SK-MEL-5 (cell line): ENCODE measurements around the gene ZNF296. TPM values are rescaled to one million over a fixed set of nuclear protein-coding genes. Genes with fewer than 3 reads are reported as not detected.
A peak's percentile ranks its signal among the peaks of the same experiment; 100 is the strongest.

Source experiments
- DNase-seq: peaks from one replicate; pipeline ENCODE4 v3.0.0-alpha.2; 2016; ENCODE audit warnings: low read depth, low spot score
- in situ Hi-C: cut with HindIII; loops from 2 replicates; pipeline ENCODE4 v1.10.0; 2016; ENCODE audit warnings: low sequenced_read_pairs, high pct_unique_total_duplicates, low pct_unique_long_range_greater_than_20kb
- total RNA-seq: library from RNA; depleted of rRNA; stranded (reverse); fragments of >200 nt; shearing (Covaris generic); gene quantifications from 2 replicates; pipeline ENCODE4 v1.2.3, GENCODE V29; 2014

Gene ZNF296
- total RNA-seq, 1 experiment from 2014 or later: 0.08 TPM

DNA sequence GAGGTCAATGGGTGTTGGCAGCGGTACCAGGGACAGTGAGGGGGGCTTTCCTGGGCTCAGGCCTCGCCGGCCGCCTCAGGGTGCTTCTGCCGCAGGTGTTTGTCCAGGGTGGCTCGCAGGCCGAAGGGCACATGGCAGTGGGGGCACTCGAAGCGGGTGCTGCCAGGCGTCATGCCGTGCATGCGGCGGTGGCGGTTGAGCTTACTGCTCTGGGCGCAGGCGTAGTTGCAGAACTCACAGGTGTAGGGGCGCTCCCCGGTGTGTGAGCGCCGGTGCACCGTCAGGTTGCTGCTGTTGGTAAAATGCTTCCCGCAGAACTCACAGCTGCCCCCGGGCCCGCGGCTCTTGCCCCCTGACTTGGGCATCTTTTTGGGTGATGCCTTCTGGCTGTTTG is 4.7 kb downstream of the ZNF296 start:
- in situ Hi-C loops: no loop called here
- DNase-seq: no peak

DNA sequence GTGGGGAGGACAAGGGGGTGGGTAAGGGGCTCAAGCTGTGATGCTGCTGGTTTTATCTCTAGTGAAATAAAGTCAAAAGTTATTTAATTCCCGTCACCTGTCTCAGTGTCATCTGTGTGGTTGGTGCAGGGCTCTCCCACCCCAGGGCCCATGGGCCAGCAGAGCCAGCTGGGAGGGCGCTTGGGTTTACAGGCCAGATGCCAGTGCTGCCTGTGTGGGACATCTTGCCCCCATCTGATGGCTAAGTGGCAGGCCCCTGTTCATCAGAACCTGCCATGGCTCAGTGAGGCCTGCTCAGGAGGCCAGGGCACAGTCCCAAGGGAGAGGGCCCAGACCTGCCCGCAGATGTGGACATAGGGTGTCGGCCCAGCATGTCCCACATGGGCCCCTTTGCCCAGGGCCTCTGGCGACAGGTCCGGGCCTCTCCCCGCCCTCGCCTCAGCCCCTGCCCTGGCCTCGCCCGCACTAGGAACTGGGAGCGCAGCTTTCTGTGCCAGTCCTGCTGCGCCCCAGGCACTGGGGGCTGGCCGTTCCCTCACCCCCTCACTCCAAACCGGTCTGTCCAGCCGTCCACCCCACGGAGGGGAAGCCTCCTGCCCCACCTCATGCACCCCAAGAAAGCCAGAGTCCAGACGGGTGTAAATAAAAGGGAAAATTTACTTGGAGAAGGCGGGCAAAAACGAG is 5.3 kb downstream of the ZNF296 start:
- no peak for DNase-seq
- in situ Hi-C loops: no loop called here

DNA sequence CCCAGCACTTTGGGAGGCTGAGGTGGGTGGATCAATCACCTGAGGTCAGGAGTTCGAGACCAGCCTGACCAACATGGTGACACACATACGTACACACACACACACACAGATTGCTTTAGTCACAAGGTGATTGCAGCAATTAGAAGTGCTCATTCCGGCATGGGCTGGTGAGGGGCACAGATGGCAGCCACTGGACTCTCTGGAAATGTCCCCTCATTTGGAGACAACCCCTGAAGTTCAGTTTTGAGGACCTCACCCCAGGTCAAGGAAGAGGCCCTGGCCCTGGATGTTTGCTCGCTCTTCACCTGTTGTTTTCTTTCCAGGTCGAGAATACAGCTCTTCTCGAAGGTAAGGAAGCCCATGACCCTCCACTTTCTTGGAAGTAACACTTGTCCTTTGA is 6.1 kb downstream of the ZNF296 start:
- DNase-seq: no peak
- in situ Hi-C loops: no loop called here

DNA sequence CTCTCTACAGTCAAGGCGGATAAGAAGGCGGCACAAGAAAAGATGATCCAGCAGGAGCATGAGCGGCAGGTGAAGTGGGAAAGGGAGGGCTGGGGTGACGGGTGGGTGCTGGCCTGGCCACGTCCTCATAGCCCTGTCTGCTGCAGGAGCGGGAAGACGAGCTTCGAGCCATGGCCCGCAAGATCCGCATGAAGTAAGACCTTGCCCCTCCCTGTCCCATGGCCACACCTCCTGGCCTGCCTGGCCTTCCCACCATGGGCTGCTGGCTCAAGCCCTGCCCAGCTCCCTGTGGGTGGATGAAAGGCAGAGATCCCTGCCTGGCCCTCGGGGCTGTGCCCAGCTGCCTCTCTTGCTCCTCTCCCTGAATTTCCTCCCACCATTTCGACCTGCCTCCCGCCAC is 7.2 kb downstream of the ZNF296 start:
- peak; percentile 52 for DNase-seq

DNA sequence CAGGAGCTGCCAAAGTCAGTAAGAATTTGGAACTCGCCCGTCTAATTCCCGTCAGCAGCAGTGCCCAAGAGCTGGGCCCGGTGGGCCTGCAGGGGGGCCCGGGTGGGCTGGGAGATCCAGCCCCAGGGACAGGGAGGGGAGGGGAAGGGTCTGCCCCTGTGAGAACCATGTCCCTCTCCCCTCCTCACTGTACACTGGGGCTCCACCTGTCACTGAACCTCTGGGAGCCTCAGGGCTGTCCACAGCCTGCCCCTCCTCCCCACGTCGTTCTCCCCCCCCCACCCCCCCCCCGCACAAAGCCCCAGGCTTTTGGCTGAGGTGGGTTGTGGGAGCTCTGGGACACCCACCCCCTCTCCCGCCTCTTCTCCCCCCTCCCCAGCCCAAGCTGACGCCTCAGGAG is 8.2 kb downstream of the ZNF296 start:
- in situ Hi-C loops: no loop called here
- DNase-seq: no peak

More for the DNA sequence above, 7.2 kb downstream of the ZNF296 start:
- in situ Hi-C loops: no loop called here

DNA sequence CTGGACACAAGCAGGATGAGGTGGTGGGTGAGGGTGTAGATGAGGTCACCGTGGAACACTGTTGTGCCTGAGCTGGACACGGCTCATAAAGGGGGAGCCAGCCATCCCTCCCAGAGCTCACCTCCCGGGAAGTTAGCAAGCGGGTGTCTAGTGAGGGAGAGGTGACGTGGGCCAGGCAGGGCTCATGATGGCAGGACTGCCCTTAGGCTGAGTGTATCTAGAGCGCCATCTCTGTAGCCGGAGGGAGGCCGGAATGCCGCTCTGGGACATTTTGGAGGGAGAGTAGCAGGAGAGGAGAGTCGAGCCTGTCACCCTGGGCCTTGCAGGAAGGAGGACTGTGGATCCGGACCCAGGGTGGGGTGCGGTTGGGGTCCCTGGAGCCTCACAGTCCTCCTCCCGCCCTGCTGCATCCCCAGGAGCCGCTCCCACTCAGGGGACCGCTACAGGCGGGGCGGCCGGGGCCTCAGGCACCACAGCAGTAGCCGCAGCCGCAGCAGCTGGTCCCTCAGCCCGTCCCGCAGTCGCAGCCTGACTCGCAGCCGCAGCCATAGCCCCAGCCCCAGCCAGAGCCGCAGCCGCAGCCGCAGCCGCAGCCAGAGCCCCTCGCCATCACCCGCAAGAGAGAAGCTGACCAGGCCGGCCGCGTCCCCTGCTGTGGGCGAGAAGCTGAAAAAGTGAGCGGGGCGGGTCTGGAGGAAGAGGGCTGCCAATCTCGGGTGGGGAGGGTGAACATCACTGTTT is 9.2 kb downstream of the ZNF296 start:
- in situ Hi-C loops: no loop called here
- no peak for DNase-seq

DNA sequence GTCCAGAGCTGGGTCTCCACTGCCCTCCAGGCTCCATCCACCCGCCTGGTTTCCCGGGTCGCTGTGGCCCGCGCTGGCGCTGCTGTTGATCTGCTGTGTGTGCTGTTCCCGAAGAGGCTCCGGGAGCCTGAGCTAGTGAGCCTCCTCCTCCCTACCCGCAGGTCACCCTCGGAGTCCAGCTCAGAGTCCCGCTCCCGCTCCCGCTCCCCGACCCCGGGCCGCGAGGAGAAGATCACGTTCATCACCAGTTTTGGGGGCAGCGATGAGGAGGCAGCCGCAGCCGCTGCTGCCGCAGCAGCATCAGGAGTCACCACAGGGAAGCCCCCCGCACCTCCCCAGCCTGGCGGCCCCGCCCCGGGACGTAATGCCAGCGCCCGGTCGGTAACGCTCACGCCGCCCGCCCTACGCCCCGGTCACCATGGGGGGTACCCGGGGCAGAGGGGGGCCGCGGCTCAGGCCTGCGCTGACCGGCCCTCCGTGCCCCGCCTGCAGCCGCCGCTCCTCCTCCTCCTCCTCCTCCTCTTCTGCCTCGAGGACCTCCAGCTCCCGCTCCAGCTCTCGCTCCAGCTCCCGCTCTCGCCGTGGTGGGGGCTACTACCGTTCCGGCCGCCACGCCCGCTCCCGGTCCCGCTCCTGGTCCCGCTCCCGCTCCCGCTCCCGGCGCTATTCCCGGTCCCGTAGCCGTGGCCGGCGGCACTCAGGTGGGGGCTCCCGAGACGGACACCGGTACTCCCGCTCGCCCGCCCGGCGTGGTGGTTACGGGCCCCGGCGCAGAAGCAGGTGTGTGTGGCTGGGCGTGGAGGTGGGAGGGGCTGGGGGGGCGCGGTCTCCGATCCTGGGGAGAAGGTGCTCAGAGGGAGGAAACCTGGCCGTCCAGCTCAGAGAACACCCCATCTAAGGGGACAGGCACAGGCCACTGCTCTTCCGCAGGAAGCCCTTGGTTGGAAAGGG is 12.2 kb downstream of the ZNF296 start:
- in situ Hi-C loops: no loop called here

DNA sequence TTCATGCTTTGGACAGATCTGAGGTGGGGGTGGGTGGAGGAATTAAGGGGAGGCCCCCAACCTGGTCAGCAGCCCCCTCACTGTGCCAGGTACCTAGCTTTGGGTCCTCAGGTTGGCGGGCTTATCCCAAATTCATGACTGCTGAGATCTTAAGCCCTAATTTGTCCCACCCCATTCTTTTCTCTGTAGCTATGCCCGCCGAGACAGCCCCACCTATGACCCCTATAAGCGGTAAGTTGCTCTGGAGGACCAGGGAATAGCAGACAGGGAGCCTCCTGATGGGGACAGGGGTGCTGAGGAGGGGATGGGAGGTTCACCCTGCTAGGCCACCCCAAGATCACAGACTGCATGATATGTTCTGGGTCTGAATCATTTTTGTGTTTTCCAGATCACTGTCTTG is 14.3 kb downstream of the ZNF296 start:
- DNase-seq: no peak
- in situ Hi-C loops: no loop called here

More for the DNA sequence above, 12.2 kb downstream of the ZNF296 start:
- DNase-seq: no peak

DNA sequence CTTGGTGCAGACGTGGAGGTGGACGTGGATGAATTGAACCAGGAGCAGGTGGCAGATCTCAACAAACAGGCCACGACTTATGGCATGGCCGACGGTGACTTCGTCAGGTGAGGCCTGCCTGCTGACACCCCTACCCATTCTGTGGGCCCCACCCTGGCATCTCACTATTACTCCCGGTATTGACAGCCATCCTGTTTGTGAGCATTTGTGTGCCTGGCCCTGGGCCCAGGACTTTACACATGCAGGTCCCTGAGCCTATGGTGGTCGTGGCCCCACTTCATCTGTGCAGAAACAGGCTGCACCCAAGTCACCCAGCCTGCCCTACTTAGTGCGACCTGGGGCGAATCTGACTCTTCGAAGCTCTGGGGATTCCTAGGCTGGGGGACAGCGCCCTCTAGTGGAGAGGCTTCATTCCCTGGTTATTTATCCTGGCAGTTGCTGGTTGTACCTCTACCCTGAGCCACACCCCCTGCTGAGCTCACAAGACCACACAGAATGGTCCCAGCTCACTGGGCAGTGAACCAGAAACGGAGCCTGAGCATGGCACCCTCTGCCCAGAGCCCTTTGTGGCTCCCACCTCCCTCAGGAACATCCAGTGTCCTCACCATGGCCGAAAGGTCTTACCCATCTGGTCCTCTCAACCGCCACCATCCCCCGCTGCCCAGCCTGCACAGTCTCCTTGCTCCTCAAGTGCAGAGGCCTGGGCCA is 16.9 kb downstream of the ZNF296 start:
- in situ Hi-C loops: no loop called here
- peak; percentile 86 for DNase-seq

DNA sequence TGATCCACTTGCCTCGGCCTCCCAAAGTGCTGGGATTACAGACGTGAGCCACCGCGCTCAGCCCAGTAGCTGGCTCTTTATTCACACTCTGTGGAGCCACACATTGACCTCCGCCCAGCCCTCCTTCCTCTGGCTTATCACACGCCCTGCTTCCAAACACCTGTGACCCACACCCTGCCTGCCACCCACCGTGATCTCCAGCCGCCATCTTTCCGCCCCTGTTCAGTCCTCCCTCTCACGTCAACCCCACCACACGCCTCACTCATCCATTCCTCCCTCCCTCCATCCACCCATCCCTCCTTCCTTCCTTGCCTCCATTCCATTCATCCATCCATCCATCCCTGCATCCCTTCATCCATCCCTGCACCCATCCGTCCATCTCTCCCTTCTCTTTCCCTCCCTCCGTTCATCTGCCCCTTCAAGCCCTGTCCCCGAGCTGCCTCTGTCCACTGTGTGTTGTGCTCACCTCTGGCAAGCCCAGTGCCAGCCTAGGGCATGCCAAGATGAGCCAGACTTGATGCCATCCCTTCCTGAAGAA is 17.6 kb downstream of the ZNF296 start:
- in situ Hi-C loops: no loop called here
- no peak for DNase-seq

DNA sequence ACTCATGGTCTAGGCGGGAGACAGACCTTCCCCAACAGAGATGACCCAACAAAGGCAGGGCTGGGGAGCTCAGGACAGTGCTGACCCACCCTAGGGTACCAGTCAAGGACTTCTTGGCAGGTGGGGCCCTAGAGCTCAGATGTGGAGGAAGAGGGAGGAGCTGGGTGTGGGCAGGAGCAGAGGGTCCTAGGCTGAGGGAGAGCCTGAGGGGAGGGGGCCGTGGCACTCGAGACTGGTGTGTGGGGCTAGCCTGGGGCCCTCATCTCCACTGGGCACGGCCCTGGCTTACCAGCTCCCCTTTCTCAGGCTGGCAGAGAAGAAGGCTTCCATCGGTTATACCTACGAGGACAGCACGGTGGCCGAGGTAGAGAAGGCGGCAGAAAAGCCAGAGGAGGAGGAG is 18.8 kb downstream of the ZNF296 start:
- DNase-seq: no peak
- in situ Hi-C loops: no loop called here

DNA sequence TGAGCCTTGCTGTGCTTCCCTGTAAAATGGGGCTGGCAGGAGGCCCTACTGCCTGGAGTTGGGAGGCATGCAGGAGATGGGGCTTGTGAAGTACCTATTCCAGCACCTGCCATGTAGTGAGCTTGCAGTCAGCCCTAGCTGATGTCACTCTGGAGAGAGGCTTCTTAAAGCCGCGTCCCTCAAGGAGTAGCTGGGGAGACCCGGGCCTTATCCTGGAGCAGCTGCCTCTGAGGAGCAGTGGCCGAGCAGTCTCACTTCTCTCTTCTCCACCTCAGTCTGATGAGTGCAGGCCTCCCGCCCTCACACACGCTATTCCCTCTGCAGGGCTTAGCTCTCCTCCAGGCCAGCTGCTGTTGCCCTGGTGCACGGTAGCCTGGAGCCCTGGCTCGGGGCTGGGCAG is 19.4 kb downstream of the ZNF296 start:
- DNase-seq: no peak
- in situ Hi-C loops: no loop called here

DNA sequence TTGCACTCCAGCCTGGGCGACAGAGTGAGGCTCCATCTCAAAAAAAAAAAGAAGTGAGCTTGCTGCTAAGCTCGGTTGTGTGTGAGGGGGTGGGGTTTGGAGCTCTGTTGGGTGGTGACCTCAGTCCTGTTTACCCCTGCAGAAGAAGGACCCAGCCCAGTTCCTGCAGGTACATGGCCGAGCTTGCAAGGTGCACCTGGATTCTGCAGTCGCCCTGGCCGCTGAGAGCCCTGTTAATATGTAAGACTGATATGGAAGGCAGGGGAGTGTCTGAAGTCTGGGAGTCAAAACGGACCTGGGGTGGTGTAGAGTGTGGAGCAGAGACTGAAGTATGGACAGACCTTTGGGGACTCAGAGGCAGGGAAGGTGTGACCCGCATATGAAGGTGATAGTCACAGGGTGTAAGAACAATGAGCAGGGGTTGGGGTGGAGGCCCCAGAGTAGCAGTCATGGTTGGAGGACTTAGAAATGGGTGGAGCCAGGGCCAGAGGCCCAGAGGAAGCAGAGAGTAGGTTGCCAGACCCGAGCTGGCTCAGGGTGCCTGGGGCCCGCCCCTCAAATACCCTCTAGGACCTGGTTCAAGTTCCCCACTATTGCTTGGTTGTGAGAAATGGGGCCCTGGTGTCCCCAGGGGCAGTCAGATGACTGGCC is 24.2 kb downstream of the ZNF296 start:
- no peak for DNase-seq
- in situ Hi-C loops: no loop called here

DNA sequence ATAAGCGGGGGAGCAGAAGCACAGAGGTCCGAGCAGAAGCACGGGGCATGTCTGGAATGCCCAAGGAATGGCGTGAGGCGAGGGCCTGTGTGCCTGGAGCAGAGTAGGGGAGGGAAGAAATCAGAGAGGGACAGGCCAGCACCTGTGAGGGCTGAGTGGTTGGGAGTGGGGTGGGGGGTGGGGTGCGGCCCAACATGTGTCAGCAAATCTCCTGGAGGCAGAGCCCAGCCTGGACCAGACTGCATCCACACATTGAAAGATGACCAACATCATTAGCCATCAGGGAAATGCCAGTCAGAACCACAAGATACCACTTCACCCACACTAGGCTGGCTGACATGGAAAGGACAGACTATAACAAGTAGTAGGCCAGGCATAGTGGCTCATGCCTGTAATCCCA is 26.2 kb downstream of the ZNF296 start:
- DNase-seq: no peak
- in situ Hi-C loops: no loop called here

DNA sequence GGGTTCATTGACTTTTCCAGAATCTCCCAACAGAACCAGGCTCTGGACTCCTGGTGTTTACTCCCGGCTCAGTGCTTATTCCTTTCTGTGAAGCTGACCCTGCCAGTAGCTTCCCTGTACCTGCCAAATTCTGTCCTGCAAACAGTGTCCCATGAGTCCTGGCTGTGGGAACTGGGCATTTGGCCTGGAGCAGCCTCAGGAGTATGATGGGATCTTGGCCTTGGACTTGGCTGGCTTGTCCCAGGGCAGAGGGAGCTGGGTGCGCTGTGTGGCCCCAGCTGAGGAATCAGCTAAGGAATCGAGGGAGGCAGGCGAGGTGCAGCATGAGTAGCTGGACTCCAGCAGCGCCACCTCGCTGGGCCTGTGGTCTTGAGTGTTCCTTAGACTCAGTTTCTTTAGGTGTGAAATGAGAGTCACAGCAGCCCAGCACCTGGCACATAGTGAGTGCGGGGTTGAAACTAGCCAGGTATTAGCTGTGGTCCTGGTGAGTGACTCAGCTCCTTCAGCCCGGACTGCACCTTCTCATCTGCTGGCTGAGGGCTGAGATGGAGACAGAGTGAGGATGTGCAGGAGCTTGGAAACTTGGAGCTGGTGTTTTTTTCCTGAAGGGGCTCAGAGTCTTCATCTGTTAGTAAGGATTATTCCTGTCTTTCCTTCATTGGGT is 27.1 kb downstream of the ZNF296 start:
- no peak for DNase-seq
- in situ Hi-C loops: no loop called here

DNA sequence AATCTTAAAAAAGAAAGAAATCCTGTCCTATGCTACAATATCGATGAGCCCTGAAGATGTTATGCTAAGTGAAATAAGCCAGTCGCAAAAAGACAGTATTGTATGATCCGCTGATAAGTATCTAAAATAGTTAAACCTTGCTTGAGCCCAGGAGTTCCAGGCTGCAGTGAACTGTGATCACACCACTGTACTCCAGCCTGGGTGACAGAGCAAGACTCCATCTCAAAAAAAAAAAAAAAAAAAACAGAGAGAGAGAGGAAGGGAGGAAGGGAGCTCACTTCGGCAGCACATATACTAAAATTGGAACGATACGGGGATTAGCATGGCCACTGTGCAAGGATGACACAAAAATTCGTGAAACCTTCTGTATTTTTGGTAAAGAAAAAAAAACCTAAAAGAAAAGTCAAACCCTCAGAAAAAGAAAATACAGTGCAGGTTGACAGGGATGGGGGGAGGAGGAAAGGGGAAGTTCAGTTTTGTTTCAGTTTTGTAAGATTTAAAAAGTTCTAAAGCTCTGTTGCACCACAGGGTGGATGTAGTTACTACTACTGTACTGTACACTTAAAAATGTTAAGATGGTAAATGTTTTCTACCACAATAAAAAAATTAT is 29.0 kb downstream of the ZNF296 start:
- DNase-seq: no peak
- in situ Hi-C loops: no loop called here
